Uterus (tissue), 2 donors: ENCODE data around the gene POLR2H.

Experiments
- POLR2A ChIP-seq, 2 donors: fragments of 450-650 bp; IDR thresholded peaks; one replicate each; pipeline ENCODE4 v1.6.1; 2016; ENCODE audit warnings: antibody characterized with exemption in 2 of 2, mild to moderate bottlenecking in 1 of 2, moderate library complexity in 1 of 2
- TF ChIP-seq, protein P1 (sequence below), 4 experiments: fragments of 200-600 bp in 2 of 4; fragments of 450-650 bp in 2 of 4; sonication (generic) in 2 of 4; IDR thresholded peaks; one replicate each; pipeline ENCODE4 v1.5.1; 2016 to 2019; ENCODE audit warnings: antibody characterized with exemption in 4 of 4, mild to moderate bottlenecking in 2 of 4, moderate library complexity in 1 of 4

DNA sequence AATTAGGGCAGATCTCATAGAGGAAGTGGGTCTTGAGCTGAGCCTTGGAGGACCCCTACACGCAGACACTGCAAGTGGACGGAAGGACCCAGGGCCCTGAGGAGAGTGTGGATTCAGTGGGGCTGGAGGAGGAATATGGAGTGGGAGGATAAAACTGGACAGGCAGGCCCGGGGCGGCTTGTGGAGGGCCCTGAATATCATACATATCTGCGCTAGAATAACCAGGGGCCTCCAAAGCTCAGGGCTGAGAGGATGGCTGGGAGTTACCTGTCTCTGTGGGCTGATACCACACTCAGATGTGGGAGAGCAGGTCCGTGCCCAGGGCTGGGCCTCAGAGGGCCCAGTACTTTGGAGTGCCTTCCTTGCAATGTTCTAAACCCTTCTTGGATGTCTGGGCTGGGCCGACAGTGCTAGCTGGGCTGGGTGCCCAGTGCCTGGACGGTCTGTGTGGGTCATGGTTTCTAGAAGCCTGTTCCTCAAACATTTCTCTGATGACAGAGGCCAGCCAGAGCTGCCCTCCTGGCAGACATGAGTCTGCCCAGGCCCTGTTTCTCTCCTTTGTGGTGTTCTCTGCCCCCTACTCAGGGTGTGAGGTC, 47.9 kb downstream of the POLR2H start:
- TF ChIP-seq, protein P1, sequence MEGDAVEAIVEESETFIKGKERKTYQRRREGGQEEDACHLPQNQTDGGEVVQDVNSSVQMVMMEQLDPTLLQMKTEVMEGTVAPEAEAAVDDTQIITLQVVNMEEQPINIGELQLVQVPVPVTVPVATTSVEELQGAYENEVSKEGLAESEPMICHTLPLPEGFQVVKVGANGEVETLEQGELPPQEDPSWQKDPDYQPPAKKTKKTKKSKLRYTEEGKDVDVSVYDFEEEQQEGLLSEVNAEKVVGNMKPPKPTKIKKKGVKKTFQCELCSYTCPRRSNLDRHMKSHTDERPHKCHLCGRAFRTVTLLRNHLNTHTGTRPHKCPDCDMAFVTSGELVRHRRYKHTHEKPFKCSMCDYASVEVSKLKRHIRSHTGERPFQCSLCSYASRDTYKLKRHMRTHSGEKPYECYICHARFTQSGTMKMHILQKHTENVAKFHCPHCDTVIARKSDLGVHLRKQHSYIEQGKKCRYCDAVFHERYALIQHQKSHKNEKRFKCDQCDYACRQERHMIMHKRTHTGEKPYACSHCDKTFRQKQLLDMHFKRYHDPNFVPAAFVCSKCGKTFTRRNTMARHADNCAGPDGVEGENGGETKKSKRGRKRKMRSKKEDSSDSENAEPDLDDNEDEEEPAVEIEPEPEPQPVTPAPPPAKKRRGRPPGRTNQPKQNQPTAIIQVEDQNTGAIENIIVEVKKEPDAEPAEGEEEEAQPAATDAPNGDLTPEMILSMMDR (IDR thresholded peaks at IDR 0.05) = no peak
- no peak for TF ChIP-seq POLR2A (IDR thresholded peaks at IDR 0.05)
